SK-N-MC (cell line): Measurements from ENCODE around the gene AMBRA1.

Experiments used
- FOXP2 ChIP-seq: optimal IDR thresholded peaks from 2 replicates; pipeline ENCODE3; 2011; ENCODE audit warnings: mild to moderate bottlenecking, moderate library complexity; ENCODE audit not compliant: insufficient read depth; ENCODE audit errors: extremely low read length, control extremely low read depth
- POLR2AphosphoS5 ChIP-seq: IDR thresholded peaks from 2 replicates; pipeline ENCODE4 v1.6.1; 2012; ENCODE audit warnings: mild to moderate bottlenecking, low read depth, low read length, borderline replicate concordance

DNA sequence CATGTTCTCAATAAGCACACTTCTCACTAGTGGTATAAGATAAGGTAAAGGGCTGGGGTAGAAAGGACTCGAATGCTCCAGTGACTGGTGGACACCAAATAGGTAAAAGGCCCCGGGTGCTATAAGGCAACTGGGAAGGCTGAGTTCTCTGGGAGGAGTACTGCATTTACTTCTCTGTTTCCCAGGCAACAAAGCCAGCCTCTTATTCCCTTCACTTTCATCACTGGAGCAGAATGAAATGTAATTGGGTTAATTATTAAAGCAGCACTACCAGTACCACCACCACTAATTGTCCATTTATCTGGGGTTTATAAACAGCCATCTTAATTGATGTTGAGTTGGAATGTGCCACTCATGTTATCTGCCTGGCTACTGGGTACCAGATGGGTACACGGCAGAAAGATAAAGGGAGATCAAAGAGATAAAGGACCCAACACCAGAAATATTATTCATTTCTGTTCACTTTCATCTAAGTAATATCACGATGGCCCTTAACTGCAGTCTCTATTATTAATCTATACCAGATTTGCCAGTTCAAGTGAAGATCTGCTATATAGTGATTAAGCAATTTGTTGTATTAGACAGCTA is 107.9 kb downstream of the AMBRA1 start:
- TF ChIP-seq POLR2AphosphoS5: no peak
- no peak for TF ChIP-seq FOXP2
